GM23248 (cell line): Measurements from ENCODE around the gene PTPRF.

Source experiments
- EZH2 ChIP-seq: fragments of 200-600 bp; sonication (generic); IDR thresholded peaks from 2 replicates; pipeline ENCODE4 v1.6.1; 2018; ENCODE audit warnings: antibody characterized with exemption, mild to moderate bottlenecking; ENCODE audit not compliant: insufficient read depth, poor library complexity, severe bottlenecking
- EZH2phosphoT487 ChIP-seq: fragments of 200-600 bp; sonication (generic); IDR thresholded peaks from 2 replicates; pipeline ENCODE4 v1.6.1; 2018; ENCODE audit warnings: antibody characterized with exemption, moderate library complexity, mild to moderate bottlenecking, low read depth; ENCODE audit not compliant: insufficient read depth

DNA sequence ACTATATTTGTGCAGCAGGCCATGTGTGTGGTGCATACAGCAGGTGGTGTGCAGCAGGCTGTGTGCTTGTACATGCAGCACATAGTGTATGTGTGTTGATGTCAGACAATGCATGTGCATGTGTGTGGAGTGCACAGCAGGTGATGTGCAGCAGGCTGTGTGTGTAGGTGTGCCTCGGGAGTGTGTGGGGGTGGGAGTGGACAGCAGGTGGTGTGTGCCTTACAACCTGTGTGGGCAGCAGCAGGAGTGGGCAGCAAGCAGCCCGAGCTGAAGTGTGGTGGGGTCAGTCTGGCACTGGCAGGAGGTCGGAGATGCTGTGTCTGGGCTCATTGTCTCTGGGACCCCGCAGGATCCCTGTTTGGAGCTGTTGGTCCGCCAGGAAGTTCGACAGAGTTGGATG, 29.6 kb downstream of the PTPRF start:
- TF ChIP-seq EZH2phosphoT487 (no peak), EZH2 (no peak)
